ENCODE results near the gene C9orf72.

GRCh38 chr9:27527702-27528075 is 45.6 kb downstream of the C9orf72 start:
- TF ChIP-seq CTCF (optimal IDR thresholded peaks at IDR 0.05 in 1 of 3, IDR thresholded peaks at IDR 0.05 in 1 of 3, conservative IDR thresholded peaks at IDR 0.05 in 1 of 3; ENCODE audit: extremely low read depth in 1 of 3, insufficient read depth in 2 of 3, low read length in 3 of 3): no peak
- no peak for TF ChIP-seq EZH2 (IDR thresholded peaks at IDR 0.05; ENCODE audit: low read length)
